HEK293 (cell line): ENCODE results near the gene AGXT2.

Experiments
- SP3 ChIP-seq: fragments of 450-650 bp; formaldehyde crosslinking; IDR thresholded peaks from 2 replicates; pipeline ENCODE4 v1.5.1; 2016; ENCODE audit warnings: missing biosample characterization, missing genetic modification characterization
- TCF7L2 ChIP-seq: IDR thresholded peaks from 2 replicates; pipeline ENCODE4 v1.6.1; 2011; ENCODE audit warnings: low read depth, mild to moderate bottlenecking, inconsistent platforms, low read length, moderate library complexity, borderline replicate concordance
- ZBTB1 ChIP-seq: fragments of 450-650 bp; formaldehyde crosslinking; IDR thresholded peaks from 2 replicates; pipeline ENCODE4 v1.5.1; 2016; ENCODE audit warnings: missing biosample characterization, missing genetic modification characterization
- ZNF426 ChIP-seq: fragments of 450-650 bp; formaldehyde crosslinking; IDR thresholded peaks from 2 replicates; pipeline ENCODE4 v1.5.1; 2017; ENCODE audit warnings: missing biosample characterization, missing genetic modification characterization, mild to moderate bottlenecking, inconsistent platforms, moderate library complexity
- ZNF449 ChIP-seq: fragments of 450-650 bp; formaldehyde crosslinking; IDR thresholded peaks from 2 replicates; pipeline ENCODE4 v1.5.1; 2017; ENCODE audit warnings: missing biosample characterization, mild to moderate bottlenecking, missing genetic modification characterization, moderate library complexity

- TF ChIP-seq ZBTB1 (tag by site-specific recombination) (no peak), ZNF426 (tag by site-specific recombination) (no peak), TCF7L2 (no peak), SP3 (tag by site-specific recombination) (no peak), ZNF449 (tag by site-specific recombination) (no peak)
Observed at GRCh38 chr5:35083150-35083549, 35.4 kb upstream of the AGXT2 start.
